ENCODE results near the gene BORCS8. TPM values are rescaled to one million over a fixed set of nuclear protein-coding genes. Genes with fewer than 3 reads are reported as not detected.

Gene BORCS8
- total and polyA plus RNA-seq, 2 of the 4 experiments (the other 2 are of a cell fraction) = 16.7 to 33.9 TPM

- no peak for TF ChIP-seq USF2 (IDR thresholded peaks at IDR 0.05; ENCODE audit: low read depth, low read length)
These were observed 19.8 kb upstream of the BORCS8 start, which contains the start of gene NCAN (continued) for GRCh38 chr19:19211499-19212420.

DNA sequence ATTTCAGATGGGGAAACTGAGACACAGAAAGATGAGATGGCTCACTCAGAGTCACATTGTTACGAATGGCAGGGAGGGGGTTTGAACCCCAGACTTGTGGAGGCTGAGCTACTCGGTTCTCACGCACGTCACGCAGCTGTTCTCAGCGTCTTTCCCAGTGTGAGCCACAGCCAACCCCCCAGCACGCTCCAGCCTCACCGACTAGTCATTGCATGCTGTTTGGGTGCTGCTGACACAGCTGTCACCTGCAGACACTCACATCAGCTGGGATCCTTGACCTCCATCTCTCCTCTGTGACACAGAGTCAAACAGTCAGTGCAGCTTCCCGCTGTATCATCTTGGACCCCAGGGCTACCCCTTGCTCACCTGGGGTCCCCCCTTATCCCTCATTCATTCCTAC, 17.4 kb upstream of the BORCS8 start:
- Histone ChIP-seq H3K4ac (ENCODE audit: low read depth, low read length) (no peak overlapping the region), H3K27ac (ENCODE audit: insufficient read depth, low read length) (no peak overlapping the region), H3K36me3 (ENCODE audit: control insufficient read depth, insufficient read depth, low read length) (no peaks in the 10 kb centered on the region), H2AFZ (replicated peaks; ENCODE audit: low read length, poor library complexity) (no peak overlapping the region), H2BK20ac (ENCODE audit: low read depth, low read length) (no peak overlapping the region), H2AK9ac (replicated peaks; ENCODE audit: low read depth, low read length, poor library complexity) (no peak overlapping the region), H4K8ac (ENCODE audit: low read depth in 2 of 2, low read length in 2 of 2) (no peak overlapping the region), H3K23ac (ENCODE audit: low read depth, low read length) (no peak overlapping the region), H3K18ac (ENCODE audit: low read depth, low read length) (no peak overlapping the region), H4K91ac (ENCODE audit: insufficient read depth, low read depth, low read length) (no peak overlapping the region), H2BK120ac (ENCODE audit: low read depth, low read length) (no peak overlapping the region), H3K27me3 (ENCODE audit: control insufficient read depth, insufficient read depth, low read length) (peaks cover 39% of the 10 kb centered on the region), H3K4me1 (ENCODE audit: control insufficient read depth, insufficient read depth, low read length) (no peaks in the 10 kb centered on the region), H2BK15ac (ENCODE audit: low read depth, low read length) (no peak overlapping the region), H3K9me3 (ENCODE audit: control insufficient read depth, insufficient read depth, low read length) (no peaks in the 10 kb centered on the region), H4K5ac (ENCODE audit: low read depth, low read length) (no peak overlapping the region), H3K56ac (ENCODE audit: extremely low read depth, insufficient read depth, low read length) (no peak overlapping the region), H2AK5ac (ENCODE audit: low read depth, low read length) (no peak overlapping the region), H3K9me1 (ENCODE audit: insufficient read depth, low read length) (no peaks in the 10 kb centered on the region), H3K4me2 (ENCODE audit: low read depth, low read length) (no peak overlapping the region), H3K4me3 (ENCODE audit: insufficient read depth, low read depth, low read length) (no peak overlapping the region), H3K79me1 (ENCODE audit: low read depth in 1 of 2, low read length in 2 of 2) (no peaks in the 10 kb centered on the region), H3K9ac (ENCODE audit: low read depth, low read length) (no peak overlapping the region), H3K14ac (replicated peaks; ENCODE audit: low read depth, low read length) (no peak overlapping the region), H4K20me1 (ENCODE audit: insufficient read depth, low read length) (peaks cover 2% of the 10 kb centered on the region; the same call in 1 of the 2 replicates), H2BK5ac (ENCODE audit: low read depth, low read length, poor library complexity, severe bottlenecking) (no peak overlapping the region)
- TF ChIP-seq USF2 (IDR thresholded peaks at IDR 0.05; ENCODE audit: low read depth, low read length) (no peak), RFX5 (IDR thresholded peaks at IDR 0.05; ENCODE audit: low read depth, low read length) (no peak), CHD1 (IDR thresholded peaks at IDR 0.05; ENCODE audit: low read depth, low read length) (no peak), CTCF (conservative IDR thresholded peaks at IDR 0.05; ENCODE audit: low read depth, low read length) (no peak), MAZ (IDR thresholded peaks at IDR 0.05; ENCODE audit: borderline replicate concordance, low read depth, low read length) (no peak), NFE2L2 (IDR thresholded peaks at IDR 0.05; ENCODE audit: low read depth, low read length) (no peak), MAFK (IDR thresholded peaks at IDR 0.05; ENCODE audit: low read depth, low read length) (no peak), FOS (IDR thresholded peaks at IDR 0.05; ENCODE audit: low read depth, low read length) (no peak), BHLHE40 (IDR thresholded peaks at IDR 0.05; ENCODE audit: low read depth, low read length) (no peak)
- no peak for ATAC-seq (ENCODE audit: low read depth)
- ChIA-PET CTCF (no interaction called here), POLR2A (ENCODE audit: unreplicated experiment) (no interaction called here)
- no TSS peak for BruUV-seq (replicated peaks)
- 33% methylated on average over 1 of the region's 9 CpGs; no CpG with 5 or more reads in 1 of the 2 experiments for WGBS, 2 experiments (ENCODE audit: extremely low coverage in 2 of 2, insufficient read length in 1 of 2)
- DNase-seq = no peak
- dilution Hi-C loops (cut with HindIII; ENCODE audit: low sequenced_read_pairs, unreplicated experiment) (no loop called here), intact Hi-C loops (cut with micrococcal nuclease) (no loop called here), in situ Hi-C loops (cut with MboI; ENCODE audit: low sequenced_read_pairs) (no loop called here)

Measured in IMR-90 (cell line).